Measurements from ENCODE around the gene SLC15A1.

DNA sequence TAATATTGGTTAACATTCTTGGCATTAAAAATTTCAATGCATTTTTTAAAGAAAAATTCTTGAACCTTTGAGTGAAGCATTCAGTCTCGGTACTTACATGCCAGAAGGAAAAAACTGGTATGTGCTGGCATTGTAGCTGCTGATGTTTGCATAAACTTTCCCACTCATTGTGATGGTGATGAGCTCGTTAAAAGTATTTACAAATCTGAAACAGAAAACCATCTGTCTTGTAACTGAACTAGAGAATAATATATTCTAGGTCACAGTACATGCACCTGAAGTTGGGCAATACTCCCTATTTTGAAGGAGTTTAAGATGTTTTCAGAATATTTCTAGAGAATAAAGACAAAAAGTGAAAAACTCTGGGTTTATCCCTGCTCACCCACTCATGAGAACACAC is 64.1 kb downstream of the SLC15A1 start:
- TF ChIP-seq YY1 (IDR thresholded peaks at IDR 0.05) (no peak), RAD21 (IDR thresholded peaks at IDR 0.05) (no peak), SP1 (IDR thresholded peaks at IDR 0.05) (no peak), JUND (IDR thresholded peaks at IDR 0.05) (no peak), GABPA (IDR thresholded peaks at IDR 0.05 in 1 of 2, conservative IDR thresholded peaks at IDR 0.05 in 1 of 2) (no peak), FOXA1 (IDR thresholded peaks at IDR 0.05) (no peak), TAF1 (conservative IDR thresholded peaks at IDR 0.05) (no peak), RXRA (IDR thresholded peaks at IDR 0.05) (no peak), HNF4A (conservative IDR thresholded peaks at IDR 0.05) (no peak)
- TF ChIP-seq, protein P1, sequence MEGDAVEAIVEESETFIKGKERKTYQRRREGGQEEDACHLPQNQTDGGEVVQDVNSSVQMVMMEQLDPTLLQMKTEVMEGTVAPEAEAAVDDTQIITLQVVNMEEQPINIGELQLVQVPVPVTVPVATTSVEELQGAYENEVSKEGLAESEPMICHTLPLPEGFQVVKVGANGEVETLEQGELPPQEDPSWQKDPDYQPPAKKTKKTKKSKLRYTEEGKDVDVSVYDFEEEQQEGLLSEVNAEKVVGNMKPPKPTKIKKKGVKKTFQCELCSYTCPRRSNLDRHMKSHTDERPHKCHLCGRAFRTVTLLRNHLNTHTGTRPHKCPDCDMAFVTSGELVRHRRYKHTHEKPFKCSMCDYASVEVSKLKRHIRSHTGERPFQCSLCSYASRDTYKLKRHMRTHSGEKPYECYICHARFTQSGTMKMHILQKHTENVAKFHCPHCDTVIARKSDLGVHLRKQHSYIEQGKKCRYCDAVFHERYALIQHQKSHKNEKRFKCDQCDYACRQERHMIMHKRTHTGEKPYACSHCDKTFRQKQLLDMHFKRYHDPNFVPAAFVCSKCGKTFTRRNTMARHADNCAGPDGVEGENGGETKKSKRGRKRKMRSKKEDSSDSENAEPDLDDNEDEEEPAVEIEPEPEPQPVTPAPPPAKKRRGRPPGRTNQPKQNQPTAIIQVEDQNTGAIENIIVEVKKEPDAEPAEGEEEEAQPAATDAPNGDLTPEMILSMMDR (IDR thresholded peaks at IDR 0.05; ENCODE audit: low read depth, low read length, missing input control): no peak
- TF ChIP-seq, protein P2, sequence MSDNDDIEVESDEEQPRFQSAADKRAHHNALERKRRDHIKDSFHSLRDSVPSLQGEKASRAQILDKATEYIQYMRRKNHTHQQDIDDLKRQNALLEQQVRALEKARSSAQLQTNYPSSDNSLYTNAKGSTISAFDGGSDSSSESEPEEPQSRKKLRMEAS (IDR thresholded peaks at IDR 0.05): no peak
- TF ChIP-seq, protein P3, sequence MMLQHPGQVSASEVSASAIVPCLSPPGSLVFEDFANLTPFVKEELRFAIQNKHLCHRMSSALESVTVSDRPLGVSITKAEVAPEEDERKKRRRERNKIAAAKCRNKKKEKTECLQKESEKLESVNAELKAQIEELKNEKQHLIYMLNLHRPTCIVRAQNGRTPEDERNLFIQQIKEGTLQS (IDR thresholded peaks at IDR 0.05): no peak
- TF ChIP-seq, protein P4, sequence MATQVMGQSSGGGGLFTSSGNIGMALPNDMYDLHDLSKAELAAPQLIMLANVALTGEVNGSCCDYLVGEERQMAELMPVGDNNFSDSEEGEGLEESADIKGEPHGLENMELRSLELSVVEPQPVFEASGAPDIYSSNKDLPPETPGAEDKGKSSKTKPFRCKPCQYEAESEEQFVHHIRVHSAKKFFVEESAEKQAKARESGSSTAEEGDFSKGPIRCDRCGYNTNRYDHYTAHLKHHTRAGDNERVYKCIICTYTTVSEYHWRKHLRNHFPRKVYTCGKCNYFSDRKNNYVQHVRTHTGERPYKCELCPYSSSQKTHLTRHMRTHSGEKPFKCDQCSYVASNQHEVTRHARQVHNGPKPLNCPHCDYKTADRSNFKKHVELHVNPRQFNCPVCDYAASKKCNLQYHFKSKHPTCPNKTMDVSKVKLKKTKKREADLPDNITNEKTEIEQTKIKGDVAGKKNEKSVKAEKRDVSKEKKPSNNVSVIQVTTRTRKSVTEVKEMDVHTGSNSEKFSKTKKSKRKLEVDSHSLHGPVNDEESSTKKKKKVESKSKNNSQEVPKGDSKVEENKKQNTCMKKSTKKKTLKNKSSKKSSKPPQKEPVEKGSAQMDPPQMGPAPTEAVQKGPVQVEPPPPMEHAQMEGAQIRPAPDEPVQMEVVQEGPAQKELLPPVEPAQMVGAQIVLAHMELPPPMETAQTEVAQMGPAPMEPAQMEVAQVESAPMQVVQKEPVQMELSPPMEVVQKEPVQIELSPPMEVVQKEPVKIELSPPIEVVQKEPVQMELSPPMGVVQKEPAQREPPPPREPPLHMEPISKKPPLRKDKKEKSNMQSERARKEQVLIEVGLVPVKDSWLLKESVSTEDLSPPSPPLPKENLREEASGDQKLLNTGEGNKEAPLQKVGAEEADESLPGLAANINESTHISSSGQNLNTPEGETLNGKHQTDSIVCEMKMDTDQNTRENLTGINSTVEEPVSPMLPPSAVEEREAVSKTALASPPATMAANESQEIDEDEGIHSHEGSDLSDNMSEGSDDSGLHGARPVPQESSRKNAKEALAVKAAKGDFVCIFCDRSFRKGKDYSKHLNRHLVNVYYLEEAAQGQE (IDR thresholded peaks at IDR 0.05): no peak
- TF ChIP-seq, protein P5, sequence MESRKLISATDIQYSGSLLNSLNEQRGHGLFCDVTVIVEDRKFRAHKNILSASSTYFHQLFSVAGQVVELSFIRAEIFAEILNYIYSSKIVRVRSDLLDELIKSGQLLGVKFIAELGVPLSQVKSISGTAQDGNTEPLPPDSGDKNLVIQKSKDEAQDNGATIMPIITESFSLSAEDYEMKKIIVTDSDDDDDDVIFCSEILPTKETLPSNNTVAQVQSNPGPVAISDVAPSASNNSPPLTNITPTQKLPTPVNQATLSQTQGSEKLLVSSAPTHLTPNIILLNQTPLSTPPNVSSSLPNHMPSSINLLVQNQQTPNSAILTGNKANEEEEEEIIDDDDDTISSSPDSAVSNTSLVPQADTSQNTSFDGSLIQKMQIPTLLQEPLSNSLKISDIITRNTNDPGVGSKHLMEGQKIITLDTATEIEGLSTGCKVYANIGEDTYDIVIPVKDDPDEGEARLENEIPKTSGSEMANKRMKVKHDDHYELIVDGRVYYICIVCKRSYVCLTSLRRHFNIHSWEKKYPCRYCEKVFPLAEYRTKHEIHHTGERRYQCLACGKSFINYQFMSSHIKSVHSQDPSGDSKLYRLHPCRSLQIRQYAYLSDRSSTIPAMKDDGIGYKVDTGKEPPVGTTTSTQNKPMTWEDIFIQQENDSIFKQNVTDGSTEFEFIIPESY (IDR thresholded peaks at IDR 0.05): no peak

Measured in liver (tissue), 3 donors.